ENCODE data around the gene C1orf116.

DNA sequence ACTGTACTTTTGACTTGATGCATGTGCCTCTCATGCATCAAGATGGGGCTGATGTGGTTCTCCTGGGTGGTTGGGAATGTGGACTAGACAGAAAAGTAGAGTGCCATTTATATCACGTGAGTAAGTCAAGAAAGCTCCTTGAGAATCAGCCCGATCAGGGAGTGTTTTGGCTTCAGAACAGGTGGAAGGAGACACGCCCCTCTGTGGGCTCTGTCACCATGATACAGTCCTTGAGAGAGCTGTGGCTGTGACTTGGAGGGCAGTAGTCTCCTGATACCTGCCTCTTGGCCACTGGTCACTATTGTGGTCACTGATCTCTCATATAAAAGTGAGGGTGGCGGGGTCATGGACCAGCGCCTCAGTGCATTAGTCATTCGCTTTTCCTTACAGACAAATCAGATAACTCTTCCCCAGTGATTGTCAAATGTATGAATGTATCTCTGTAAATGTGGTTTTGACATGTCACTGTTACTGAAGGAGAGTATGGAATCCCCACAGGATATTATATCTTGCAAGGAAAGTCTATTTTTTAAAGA is 47.2 kb upstream of the C1orf116 start:
- no peak for TF ChIP-seq POLR2AphosphoS5 (IDR thresholded peaks at IDR 0.05)
- TF ChIP-seq, protein P1, sequence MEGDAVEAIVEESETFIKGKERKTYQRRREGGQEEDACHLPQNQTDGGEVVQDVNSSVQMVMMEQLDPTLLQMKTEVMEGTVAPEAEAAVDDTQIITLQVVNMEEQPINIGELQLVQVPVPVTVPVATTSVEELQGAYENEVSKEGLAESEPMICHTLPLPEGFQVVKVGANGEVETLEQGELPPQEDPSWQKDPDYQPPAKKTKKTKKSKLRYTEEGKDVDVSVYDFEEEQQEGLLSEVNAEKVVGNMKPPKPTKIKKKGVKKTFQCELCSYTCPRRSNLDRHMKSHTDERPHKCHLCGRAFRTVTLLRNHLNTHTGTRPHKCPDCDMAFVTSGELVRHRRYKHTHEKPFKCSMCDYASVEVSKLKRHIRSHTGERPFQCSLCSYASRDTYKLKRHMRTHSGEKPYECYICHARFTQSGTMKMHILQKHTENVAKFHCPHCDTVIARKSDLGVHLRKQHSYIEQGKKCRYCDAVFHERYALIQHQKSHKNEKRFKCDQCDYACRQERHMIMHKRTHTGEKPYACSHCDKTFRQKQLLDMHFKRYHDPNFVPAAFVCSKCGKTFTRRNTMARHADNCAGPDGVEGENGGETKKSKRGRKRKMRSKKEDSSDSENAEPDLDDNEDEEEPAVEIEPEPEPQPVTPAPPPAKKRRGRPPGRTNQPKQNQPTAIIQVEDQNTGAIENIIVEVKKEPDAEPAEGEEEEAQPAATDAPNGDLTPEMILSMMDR (IDR thresholded peaks at IDR 0.05 in 8 of 11, conservative IDR thresholded peaks at IDR 0.05 in 3 of 11), result no peak
- TF ChIP-seq POLR2A (IDR thresholded peaks at IDR 0.05), result no peak

All from spleen (tissue), 7 donors.